ENCODE results near the gene NUS1.
"Not testable (repeated sequence)": the region's sequence is repeated elsewhere in the genome, so short reads cannot be mapped to it uniquely, and the experiment has no call there.

- TF ChIP-seq, protein P1, sequence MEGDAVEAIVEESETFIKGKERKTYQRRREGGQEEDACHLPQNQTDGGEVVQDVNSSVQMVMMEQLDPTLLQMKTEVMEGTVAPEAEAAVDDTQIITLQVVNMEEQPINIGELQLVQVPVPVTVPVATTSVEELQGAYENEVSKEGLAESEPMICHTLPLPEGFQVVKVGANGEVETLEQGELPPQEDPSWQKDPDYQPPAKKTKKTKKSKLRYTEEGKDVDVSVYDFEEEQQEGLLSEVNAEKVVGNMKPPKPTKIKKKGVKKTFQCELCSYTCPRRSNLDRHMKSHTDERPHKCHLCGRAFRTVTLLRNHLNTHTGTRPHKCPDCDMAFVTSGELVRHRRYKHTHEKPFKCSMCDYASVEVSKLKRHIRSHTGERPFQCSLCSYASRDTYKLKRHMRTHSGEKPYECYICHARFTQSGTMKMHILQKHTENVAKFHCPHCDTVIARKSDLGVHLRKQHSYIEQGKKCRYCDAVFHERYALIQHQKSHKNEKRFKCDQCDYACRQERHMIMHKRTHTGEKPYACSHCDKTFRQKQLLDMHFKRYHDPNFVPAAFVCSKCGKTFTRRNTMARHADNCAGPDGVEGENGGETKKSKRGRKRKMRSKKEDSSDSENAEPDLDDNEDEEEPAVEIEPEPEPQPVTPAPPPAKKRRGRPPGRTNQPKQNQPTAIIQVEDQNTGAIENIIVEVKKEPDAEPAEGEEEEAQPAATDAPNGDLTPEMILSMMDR (conservative IDR thresholded peaks at IDR 0.05; ENCODE audit: low read depth in 2 of 2), result not testable (repeated sequence)
- not testable (repeated sequence) for TF ChIP-seq STAT1 (IDR thresholded peaks at IDR 0.05; ENCODE audit: unreplicated experiment); EZH2 (IDR thresholded peaks at IDR 0.05; ENCODE audit: low read depth, unreplicated experiment); REST (IDR thresholded peaks at IDR 0.05; ENCODE audit: unreplicated experiment); CREB1 (CRISPR knock-in tag; IDR thresholded peaks at IDR 0.05; ENCODE audit: low read depth); POLR2AphosphoS5 (IDR thresholded peaks at IDR 0.05; ENCODE audit: low read depth); NANOG (IDR thresholded peaks at IDR 0.05; ENCODE audit: borderline replicate concordance); EZH2phosphoT487 (IDR thresholded peaks at IDR 0.05; ENCODE audit: unreplicated experiment); JUNB (IDR thresholded peaks at IDR 0.05; ENCODE audit: unreplicated experiment); ZNF331 (CRISPR knock-in tag; IDR thresholded peaks at IDR 0.05; ENCODE audit: low read depth); ZNF114 (CRISPR knock-in tag; IDR thresholded peaks at IDR 0.05)
- TF ChIP-seq, protein P2, sequence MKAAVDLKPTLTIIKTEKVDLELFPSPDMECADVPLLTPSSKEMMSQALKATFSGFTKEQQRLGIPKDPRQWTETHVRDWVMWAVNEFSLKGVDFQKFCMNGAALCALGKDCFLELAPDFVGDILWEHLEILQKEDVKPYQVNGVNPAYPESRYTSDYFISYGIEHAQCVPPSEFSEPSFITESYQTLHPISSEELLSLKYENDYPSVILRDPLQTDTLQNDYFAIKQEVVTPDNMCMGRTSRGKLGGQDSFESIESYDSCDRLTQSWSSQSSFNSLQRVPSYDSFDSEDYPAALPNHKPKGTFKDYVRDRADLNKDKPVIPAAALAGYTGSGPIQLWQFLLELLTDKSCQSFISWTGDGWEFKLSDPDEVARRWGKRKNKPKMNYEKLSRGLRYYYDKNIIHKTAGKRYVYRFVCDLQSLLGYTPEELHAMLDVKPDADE (IDR thresholded peaks at IDR 0.05), result not testable (repeated sequence)
These were observed 31.8 kb downstream of the NUS1 start for GRCh38 chr6:117706936-117707509.
